Measurements from ENCODE around the gene MRAS. TPM values are rescaled to one million over a fixed set of nuclear protein-coding genes. Genes with fewer than 3 reads are reported as not detected.

The MRAS gene
- total and polyA plus RNA-seq, 2 of the 4 experiments (the other 2 are of a cell fraction): 59.3 to 60.6 TPM

GRCh38 chr3:138334608-138335007, 13.8 kb upstream of the MRAS start:
- WGBS, 2 experiments (ENCODE audit: extremely low coverage in 2 of 2, insufficient read length in 1 of 2): 92% methylated on average over 2 of the region's 4 CpGs; no CpG with 5 or more reads in 1 of the 2 experiments
- no peaks in the 10 kb centered on the region for H4K20me1 ChIP-seq (ENCODE audit: insufficient read depth, low read length)
- no peak overlapping the region for H4K5ac ChIP-seq (ENCODE audit: low read depth, low read length)
- no peaks in the 10 kb centered on the region for H3K4me1 ChIP-seq (ENCODE audit: control insufficient read depth, insufficient read depth, low read length)
- H3K9me3 ChIP-seq (ENCODE audit: control insufficient read depth, insufficient read depth, low read length): no peaks in the 10 kb centered on the region
- H3K27ac ChIP-seq (ENCODE audit: insufficient read depth, low read length): no peak overlapping the region
- H3K18ac ChIP-seq (ENCODE audit: low read depth, low read length): no peak overlapping the region
- no peak overlapping the region for H2AK5ac ChIP-seq (ENCODE audit: low read depth, low read length)
- ATAC-seq (ENCODE audit: low read depth) (no peak), DNase-seq (no peak)
- no peak overlapping the region for H2AK9ac ChIP-seq (replicated peaks; ENCODE audit: low read depth, low read length, poor library complexity)
- H3K9ac ChIP-seq (ENCODE audit: low read depth, low read length): no peak overlapping the region
- H3K4me3 ChIP-seq (ENCODE audit: insufficient read depth, low read depth, low read length): no peak overlapping the region
- no peak overlapping the region for H3K56ac ChIP-seq (ENCODE audit: extremely low read depth, insufficient read depth, low read length)
- TF ChIP-seq RCOR1 (IDR thresholded peaks at IDR 0.05; ENCODE audit: insufficient replicate concordance, low read length): no peak
- no peak for TF ChIP-seq NFE2L2 (IDR thresholded peaks at IDR 0.05; ENCODE audit: low read depth, low read length)
- TF ChIP-seq MAZ (IDR thresholded peaks at IDR 0.05; ENCODE audit: borderline replicate concordance, low read depth, low read length): no peak
- no peak overlapping the region for H3K14ac ChIP-seq (replicated peaks; ENCODE audit: low read depth, low read length)
- no peak overlapping the region for H3K4me2 ChIP-seq (ENCODE audit: low read depth, low read length)
- dilution Hi-C loops (cut with HindIII; ENCODE audit: low sequenced_read_pairs, unreplicated experiment): no loop called here
- no peak overlapping the region for H2BK120ac ChIP-seq (ENCODE audit: low read depth, low read length)
- intact Hi-C loops (cut with micrococcal nuclease): loop anchor here (5.0 kb wide), 1 partner anchor 588 kb away; no protein-coding TSS in a partner anchor
- no peak overlapping the region for H2BK5ac ChIP-seq (ENCODE audit: low read depth, low read length, poor library complexity, severe bottlenecking)
- H3K79me1 ChIP-seq (ENCODE audit: low read depth in 1 of 2, low read length in 2 of 2): no peaks in the 10 kb centered on the region
- CTCF ChIA-PET: interaction anchor here (0.9 kb wide), 1 partner anchor 15 kb away, joined by 3 read pairs; no protein-coding TSS in a partner anchor
- in situ Hi-C loops (cut with MboI; ENCODE audit: low sequenced_read_pairs): loop anchor here (5.0 kb wide), 1 partner anchor 88 kb away; no protein-coding TSS in a partner anchor
- no TSS peak for BruUV-seq (replicated peaks)
- no peaks in the 10 kb centered on the region for H3K36me3 ChIP-seq (ENCODE audit: control insufficient read depth, insufficient read depth, low read length)
- no peak overlapping the region for H4K91ac ChIP-seq (ENCODE audit: insufficient read depth, low read depth, low read length)
- POLR2A ChIA-PET (ENCODE audit: unreplicated experiment): no interaction called here
- no peak overlapping the region for H3K4ac ChIP-seq (ENCODE audit: low read depth, low read length)
- H2BK20ac ChIP-seq (ENCODE audit: low read depth, low read length): no peak overlapping the region
- H2BK15ac ChIP-seq (ENCODE audit: low read depth, low read length): no peak overlapping the region
- peaks cover 25% of the 10 kb centered on the region for H3K27me3 ChIP-seq (ENCODE audit: control insufficient read depth, insufficient read depth, low read length)
- no peak overlapping the region for H2AFZ ChIP-seq (replicated peaks; ENCODE audit: low read length, poor library complexity)
- H3K9me1 ChIP-seq (ENCODE audit: insufficient read depth, low read length): no peaks in the 10 kb centered on the region
- H4K8ac ChIP-seq (ENCODE audit: low read depth in 2 of 2, low read length in 2 of 2): no peak overlapping the region
- no peak overlapping the region for H3K23ac ChIP-seq (ENCODE audit: low read depth, low read length)
